H9 (cell line): ENCODE measurements around the gene DNAAF9. TPM values are rescaled to one million over a fixed set of nuclear protein-coding genes. Genes with fewer than 3 reads are reported as not detected.

Experiments used
- DNase-seq: peaks from one replicate; pipeline ENCODE4 v3.0.0-alpha.2; 2017
- H2AFZ ChIP-seq: one replicate; pipeline ENCODE4 v1.6.1; 2013; ENCODE audit warnings: mild to moderate bottlenecking, low read length, control low read depth, moderate library complexity
- H2AK5ac ChIP-seq: 2 replicates; pipeline ENCODE4 v1.6.1; 2013; ENCODE audit warnings: low read length, control low read depth, mixed read lengths; ENCODE audit not compliant: insufficient read length
- H2BK120ac ChIP-seq: one replicate; pipeline ENCODE4 v1.6.1; 2013; ENCODE audit warnings: low read depth, mild to moderate bottlenecking, low read length, control low read depth, inconsistent platforms; ENCODE audit not compliant: poor library complexity, severe bottlenecking
- H2BK12ac ChIP-seq: 2 replicates; pipeline ENCODE4 v1.6.1; 2013; ENCODE audit warnings: low read length, control low read depth, mixed read lengths, low read depth; ENCODE audit not compliant: insufficient read length
- H2BK15ac ChIP-seq: 2 replicates; pipeline ENCODE4 v1.6.1; 2013; ENCODE audit warnings: low read depth, low read length, control low read depth
- H2BK20ac ChIP-seq: one replicate; pipeline ENCODE4 v1.6.1; 2013; ENCODE audit warnings: low read depth, mild to moderate bottlenecking, low read length, control low read depth, inconsistent platforms; ENCODE audit not compliant: poor library complexity, severe bottlenecking
- H2BK5ac ChIP-seq: 2 replicates; pipeline ENCODE4 v1.6.1; 2013; ENCODE audit warnings: low read length, control low read depth, mixed read lengths; ENCODE audit not compliant: insufficient read length
- H3K14ac ChIP-seq: 2 replicates; pipeline ENCODE4 v1.6.1; 2013; ENCODE audit warnings: low read length, control low read depth; ENCODE audit not compliant: insufficient read depth
- H3K18ac ChIP-seq: 2 replicates; pipeline ENCODE4 v1.6.1; 2013; ENCODE audit warnings: low read depth, mild to moderate bottlenecking, mixed read lengths, low read length, control low read depth; ENCODE audit not compliant: insufficient read length
- H3K23ac ChIP-seq: 2 replicates; pipeline ENCODE4 v1.6.1; 2013; ENCODE audit warnings: low read length, control low read depth, mixed read lengths, low read depth; ENCODE audit not compliant: insufficient read length
- H3K23me2 ChIP-seq: 2 replicates; pipeline ENCODE4 v1.6.1; 2013; ENCODE audit warnings: low read depth, mild to moderate bottlenecking, mixed read lengths, low read length, control low read depth; ENCODE audit not compliant: insufficient read length, poor library complexity, severe bottlenecking
- H3K27ac ChIP-seq: 2 replicates; pipeline ENCODE4 v1.5.1; 2013; ENCODE audit warnings: low read length, control low read depth, mixed read lengths, low read depth; ENCODE audit not compliant: insufficient read length
- H3K27me3 ChIP-seq: 2 replicates; pipeline ENCODE4 v1.6.1; 2013; ENCODE audit warnings: low read length, control low read depth, inconsistent platforms; ENCODE audit not compliant: insufficient read depth
- H3K4ac ChIP-seq: 2 replicates; pipeline ENCODE4 v1.6.1; 2013; ENCODE audit warnings: low read depth, mild to moderate bottlenecking, control low read depth, inconsistent platforms, low read length, moderate library complexity
- H3K4me1 ChIP-seq: 2 replicates; pipeline ENCODE4 v1.6.1; 2013; ENCODE audit warnings: low read length, control low read depth, inconsistent platforms; ENCODE audit not compliant: insufficient read depth
- H3K4me2 ChIP-seq: 2 replicates; pipeline ENCODE4 v1.6.1; 2013; ENCODE audit warnings: low read length, control low read depth, mixed read lengths; ENCODE audit not compliant: insufficient read length, insufficient read depth
- H3K56ac ChIP-seq: 2 replicates; pipeline ENCODE4 v1.6.1; 2013; ENCODE audit warnings: low read depth, mild to moderate bottlenecking, mixed read lengths, low read length, control low read depth; ENCODE audit not compliant: insufficient read length
- H3K79me1 ChIP-seq: 2 replicates; pipeline ENCODE4 v1.6.1; 2013; ENCODE audit warnings: low read depth, mild to moderate bottlenecking, moderate library complexity, low read length, control low read depth, inconsistent platforms; ENCODE audit not compliant: insufficient read depth, poor library complexity, severe bottlenecking
- H3K79me2 ChIP-seq: 2 replicates; pipeline ENCODE4 v1.6.1; 2013; ENCODE audit warnings: low read length, control low read depth, inconsistent platforms; ENCODE audit not compliant: insufficient read depth
- H3K9ac ChIP-seq: 2 replicates; pipeline ENCODE4 v1.6.1; 2013; ENCODE audit warnings: low read length, control low read depth, mixed read lengths; ENCODE audit not compliant: insufficient read length; ENCODE audit errors: extremely low read depth
- H3K9me3 ChIP-seq: one replicate; pipeline ENCODE4 v1.6.1; 2013; ENCODE audit warnings: low read depth, low read length, inconsistent platforms; ENCODE audit not compliant: control insufficient read depth
- H3T11ph ChIP-seq: one replicate; pipeline ENCODE4 v1.6.1; 2013; ENCODE audit warnings: mild to moderate bottlenecking, low read length, control low read depth, inconsistent platforms
- H4K20me1 ChIP-seq: one replicate; pipeline ENCODE4 v1.6.1; 2013; ENCODE audit not compliant: control insufficient read depth, insufficient read length, insufficient read depth
- H4K5ac ChIP-seq: 2 replicates; pipeline ENCODE4 v1.6.1; 2013; ENCODE audit warnings: low read depth, mild to moderate bottlenecking, mixed read lengths, low read length, control low read depth; ENCODE audit not compliant: insufficient read length
- H4K8ac ChIP-seq: replicated peaks from 2 replicates; pipeline ENCODE4 v1.6.1; 2013; ENCODE audit warnings: low read length, control low read depth, mixed read lengths, low read depth; ENCODE audit not compliant: insufficient read length
- H4K91ac ChIP-seq: 2 replicates; pipeline ENCODE4 v1.6.1; 2013; ENCODE audit warnings: low read depth, mild to moderate bottlenecking, moderate library complexity, mixed read lengths, low read length, control low read depth; ENCODE audit not compliant: insufficient read length
- H3K27ac Mint-ChIP-seq, 3 experiments: 2 replicates in 2 of 3; 3 replicates in 1 of 3; pipeline ENCODE4 v1.8.0; 2020 to 2021; ENCODE audit warnings: mixed read lengths in 3 of 3, mild to moderate bottlenecking in 1 of 3, moderate library complexity in 1 of 3
- H3K27me3 Mint-ChIP-seq: 2 replicates; pipeline ENCODE4 v1.8.0; 2021; ENCODE audit warnings: low read depth, mild to moderate bottlenecking, moderate library complexity, mixed read lengths
- H3K36me3 Mint-ChIP-seq, 3 experiments: 2 replicates in 2 of 3; 3 replicates in 1 of 3; pipeline ENCODE4 v1.8.0; 2020 to 2021; ENCODE audit warnings: low read depth in 3 of 3, mixed read lengths in 3 of 3; ENCODE audit not compliant: insufficient read depth in 1 of 3
- H3K4me1 Mint-ChIP-seq, 2 experiments: 2 replicates each; pipeline ENCODE4 v1.8.0; 2020; ENCODE audit warnings: mixed read lengths in 2 of 2
- H3K4me3 Mint-ChIP-seq, 2 experiments: 2 replicates in 1 of 2; 3 replicates in 1 of 2; pipeline ENCODE4 v1.8.0; 2020 to 2021; ENCODE audit warnings: mild to moderate bottlenecking in 2 of 2, mixed read lengths in 2 of 2, moderate library complexity in 1 of 2
- H3K9me3 Mint-ChIP-seq, 2 experiments: 2 replicates in 1 of 2; 3 replicates in 1 of 2; pipeline ENCODE4 v1.8.0; 2020; ENCODE audit warnings: mild to moderate bottlenecking in 2 of 2, mixed read lengths in 2 of 2, moderate library complexity in 1 of 2
- CTCF ChIP-seq: fragments of 200-600 bp; sonication (generic); conservative IDR thresholded peaks from 3 replicates; pipeline ENCODE4 v1.8.0; 2021; ENCODE audit warnings: antibody characterized with exemption, mild to moderate bottlenecking
- WGBS: extraction: QIAGEN DNeasy Blood & Tissue Kit; methylation state at CpG from one replicate; pipeline ENCODE4 v1.1.7; 2013; ENCODE audit warnings: missing lambda C conversion rate, low lambda C conversion rate, mixed read lengths; ENCODE audit not compliant: insufficient read length; ENCODE audit errors: extremely low coverage; 5-methylcytosine and 5-hydroxymethylcytosine counted together
- total RNA-seq: library from RNA; stranded (reverse); gene quantifications from 2 replicates; pipeline ENCODE4 v1.2.1, GENCODE V29; 2021

The DNAAF9 gene
- total RNA-seq, 1 experiment from 2014 or later = 5.5 TPM

GRCh38 chr20:3364323-3365013 is 43.0 kb downstream of the DNAAF9 start:
- Histone ChIP-seq H4K8ac (no peak overlapping the region), H2BK5ac (no peak overlapping the region), H2BK20ac (no peak overlapping the region), H2BK15ac (no peak overlapping the region), H3K14ac (no peak overlapping the region), H3K9ac (no peak overlapping the region), H3K56ac (no peak overlapping the region), H3K79me1 (no peaks in the 10 kb centered on the region), H4K91ac (no peak overlapping the region), H3K4ac (no peak overlapping the region), H3K9me3 (no peaks in the 10 kb centered on the region), H3K27ac (no peak overlapping the region), H2BK120ac (no peak overlapping the region), H3T11ph (no peak overlapping the region), H4K20me1 (no peaks in the 10 kb centered on the region), H3K4me1 (no peaks in the 10 kb centered on the region), H3K79me2 (no peaks in the 10 kb centered on the region), H3K23ac (no peak overlapping the region), H3K23me2 (no peaks in the 10 kb centered on the region), H2AK5ac (no peak overlapping the region), H3K18ac (no peak overlapping the region), H3K27me3 (no peaks in the 10 kb centered on the region), H2AFZ (no peak overlapping the region), H2BK12ac (no peak overlapping the region), H3K4me2 (no peak overlapping the region), H4K5ac (no peak overlapping the region)
- Mint-ChIP-seq H3K4me3 (no peak overlapping the region), H3K27ac (peak overlapping the region in 1 of 3 experiments; percentile 72; a peak in 1 of 7 replicates), H3K4me1 (no peaks in the 10 kb centered on the region), H3K9me3 (no peaks in the 10 kb centered on the region), H3K36me3 (peaks cover 0 to 8% (median 1%) of the 10 kb centered on the region in 3 experiments; a peak in 4 of 7 replicates), H3K27me3 (no peaks in the 10 kb centered on the region)
- no peak for TF ChIP-seq CTCF
- 100% methylated on average over 1 of the region's 3 CpGs for WGBS
- no peak for DNase-seq
